Osteocyte (in vitro differentiated cells): ENCODE data around the gene GCC1. TPM values are rescaled to one million over a fixed set of nuclear protein-coding genes. Genes with fewer than 3 reads are reported as not detected.

Experiments
- DNase-seq: peaks from one replicate; pipeline ENCODE4 v3.0.0; 2021; ENCODE audit warnings: mixed read lengths; ENCODE audit not compliant: unreplicated experiment; ENCODE audit errors: extremely low spot score
- H3K27ac Mint-ChIP-seq: one replicate; pipeline ENCODE4 v1.8.0; 2021; ENCODE audit warnings: mild to moderate bottlenecking, mixed read lengths; ENCODE audit not compliant: unreplicated experiment
- H3K27me3 Mint-ChIP-seq: one replicate; pipeline ENCODE4 v1.8.0; 2021; ENCODE audit warnings: mixed read lengths; ENCODE audit not compliant: unreplicated experiment
- H3K36me3 Mint-ChIP-seq: one replicate; pipeline ENCODE4 v1.8.0; 2021; ENCODE audit warnings: mixed read lengths; ENCODE audit not compliant: unreplicated experiment
- H3K4me1 Mint-ChIP-seq: one replicate; pipeline ENCODE4 v1.8.0; 2021; ENCODE audit warnings: mixed read lengths; ENCODE audit not compliant: unreplicated experiment
- H3K4me3 Mint-ChIP-seq: one replicate; pipeline ENCODE4 v1.8.0; 2021; ENCODE audit warnings: mild to moderate bottlenecking, moderate library complexity, mixed read lengths; ENCODE audit not compliant: unreplicated experiment
- H3K9me3 Mint-ChIP-seq: one replicate; pipeline ENCODE4 v1.8.0; 2021; ENCODE audit warnings: mixed read lengths; ENCODE audit not compliant: unreplicated experiment
- total RNA-seq: library from RNA; stranded (reverse); gene quantifications from 2 replicates; pipeline ENCODE4 v1.2.1, GENCODE V29; 2021
- TF ChIP-seq, protein P1 (sequence below): fragments of 200-600 bp; sonication (generic); IDR thresholded peaks from 2 replicates; pipeline ENCODE4 v1.5.0; 2021; ENCODE audit warnings: antibody characterized with exemption, mild to moderate bottlenecking, moderate library complexity

GCC1 gene
- total RNA-seq, 1 donor from 2014 or later: 20.7 TPM

DNA sequence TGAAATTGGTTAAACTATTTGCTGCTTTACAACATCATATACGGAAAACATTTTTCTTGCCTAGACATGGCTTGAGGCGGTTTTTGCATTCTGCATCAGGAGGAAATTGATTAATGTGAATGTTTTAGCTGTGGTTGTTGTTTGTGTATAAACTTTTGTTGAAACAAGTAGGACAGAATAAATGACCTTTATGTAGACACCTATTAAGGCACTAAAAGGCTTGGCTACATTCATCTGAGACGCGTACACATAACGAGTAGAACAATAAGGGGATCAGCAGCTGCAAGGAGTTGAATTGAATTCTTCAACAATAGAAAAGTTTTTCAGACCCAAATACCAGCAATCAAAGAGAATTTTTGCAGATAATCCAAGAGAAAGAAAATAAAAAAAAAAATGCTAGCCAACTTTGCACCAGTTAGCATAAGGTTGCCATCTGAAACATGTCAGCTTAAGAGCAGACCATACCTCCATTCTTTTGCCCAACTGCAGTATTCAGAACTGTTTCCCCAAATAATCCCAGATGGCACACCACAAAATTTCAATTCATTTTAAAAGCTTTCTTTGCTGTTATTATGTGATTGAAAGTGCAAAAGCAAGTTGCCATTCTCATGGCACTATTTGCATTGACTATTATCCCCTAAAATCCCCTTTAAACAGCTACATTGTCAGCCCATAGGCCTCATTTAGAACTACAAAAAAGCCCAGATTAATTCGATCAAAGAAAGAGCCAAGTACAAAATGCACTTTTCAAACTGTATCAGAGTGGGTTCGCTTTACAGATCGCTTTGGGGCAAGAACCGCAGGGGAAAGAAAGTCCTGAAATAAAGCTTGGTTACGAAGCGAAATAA, 49.6 kb downstream of the GCC1 start:
- no peak for DNase-seq
- no peaks in the 10 kb centered on the region for H3K36me3 Mint-ChIP-seq
- H3K9me3 Mint-ChIP-seq: peaks cover 3% of the 10 kb centered on the region
- H3K4me3 Mint-ChIP-seq: no peak overlapping the region
- peaks cover 36% of the 10 kb centered on the region for H3K27me3 Mint-ChIP-seq
- no peak overlapping the region for H3K27ac Mint-ChIP-seq
- no peaks in the 10 kb centered on the region for H3K4me1 Mint-ChIP-seq
- TF ChIP-seq, protein P1, sequence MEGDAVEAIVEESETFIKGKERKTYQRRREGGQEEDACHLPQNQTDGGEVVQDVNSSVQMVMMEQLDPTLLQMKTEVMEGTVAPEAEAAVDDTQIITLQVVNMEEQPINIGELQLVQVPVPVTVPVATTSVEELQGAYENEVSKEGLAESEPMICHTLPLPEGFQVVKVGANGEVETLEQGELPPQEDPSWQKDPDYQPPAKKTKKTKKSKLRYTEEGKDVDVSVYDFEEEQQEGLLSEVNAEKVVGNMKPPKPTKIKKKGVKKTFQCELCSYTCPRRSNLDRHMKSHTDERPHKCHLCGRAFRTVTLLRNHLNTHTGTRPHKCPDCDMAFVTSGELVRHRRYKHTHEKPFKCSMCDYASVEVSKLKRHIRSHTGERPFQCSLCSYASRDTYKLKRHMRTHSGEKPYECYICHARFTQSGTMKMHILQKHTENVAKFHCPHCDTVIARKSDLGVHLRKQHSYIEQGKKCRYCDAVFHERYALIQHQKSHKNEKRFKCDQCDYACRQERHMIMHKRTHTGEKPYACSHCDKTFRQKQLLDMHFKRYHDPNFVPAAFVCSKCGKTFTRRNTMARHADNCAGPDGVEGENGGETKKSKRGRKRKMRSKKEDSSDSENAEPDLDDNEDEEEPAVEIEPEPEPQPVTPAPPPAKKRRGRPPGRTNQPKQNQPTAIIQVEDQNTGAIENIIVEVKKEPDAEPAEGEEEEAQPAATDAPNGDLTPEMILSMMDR: no peak

DNA sequence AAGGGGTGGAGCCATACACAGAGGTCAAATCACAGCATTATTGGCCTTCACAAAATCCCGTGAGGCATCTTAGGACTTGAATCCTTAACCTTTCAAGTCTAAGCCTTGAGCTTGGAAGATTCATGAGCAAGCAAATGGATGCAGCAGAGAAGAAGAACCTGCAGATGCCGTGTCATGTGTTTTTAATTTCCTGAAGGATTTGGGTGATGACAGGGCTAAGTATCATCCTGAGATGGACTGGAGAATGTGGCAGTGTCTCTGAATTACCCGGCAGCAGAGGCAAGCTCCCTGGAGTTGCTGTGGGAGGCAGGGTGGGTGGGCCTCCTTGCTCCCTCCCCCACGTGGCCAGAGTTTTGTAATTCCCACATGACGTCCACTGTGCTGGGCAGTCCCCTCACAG, 50.8 kb downstream of the GCC1 start:
- TF ChIP-seq, protein P1: no peak
- peaks cover 40% of the 10 kb centered on the region for H3K27me3 Mint-ChIP-seq
- peaks cover 5% of the 10 kb centered on the region for H3K9me3 Mint-ChIP-seq
- H3K36me3 Mint-ChIP-seq: no peaks in the 10 kb centered on the region
- DNase-seq: no peak
- no peaks in the 10 kb centered on the region for H3K4me1 Mint-ChIP-seq
- no peak overlapping the region for H3K4me3 Mint-ChIP-seq
- no peak overlapping the region for H3K27ac Mint-ChIP-seq

DNA sequence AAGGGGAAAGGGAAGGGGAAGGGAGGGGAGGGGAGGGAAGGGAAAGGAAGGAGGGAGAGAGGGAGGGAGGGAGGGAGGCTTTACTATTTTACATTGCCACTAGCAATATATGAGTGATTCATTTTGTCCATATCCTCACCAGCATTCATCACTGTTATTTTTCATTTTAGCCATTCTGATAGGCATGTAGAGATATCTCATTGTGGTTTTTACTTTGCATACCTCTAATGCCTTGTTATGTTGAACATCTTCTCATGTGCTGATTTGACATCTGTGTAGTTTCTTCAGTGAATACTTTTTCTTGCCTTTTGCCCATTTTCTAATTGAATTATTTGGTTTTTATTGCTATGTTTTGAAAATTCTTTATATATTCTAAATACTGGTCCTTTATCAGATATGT, 52.7 kb downstream of the GCC1 start:
- H3K4me1 Mint-ChIP-seq: no peaks in the 10 kb centered on the region
- H3K27ac Mint-ChIP-seq: no peak overlapping the region
- no peak for DNase-seq
- peaks cover 48% of the 10 kb centered on the region for H3K27me3 Mint-ChIP-seq
- no peaks in the 10 kb centered on the region for H3K36me3 Mint-ChIP-seq
- TF ChIP-seq, protein P1: no peak
- H3K9me3 Mint-ChIP-seq: peaks cover 5% of the 10 kb centered on the region
- no peak overlapping the region for H3K4me3 Mint-ChIP-seq

DNA sequence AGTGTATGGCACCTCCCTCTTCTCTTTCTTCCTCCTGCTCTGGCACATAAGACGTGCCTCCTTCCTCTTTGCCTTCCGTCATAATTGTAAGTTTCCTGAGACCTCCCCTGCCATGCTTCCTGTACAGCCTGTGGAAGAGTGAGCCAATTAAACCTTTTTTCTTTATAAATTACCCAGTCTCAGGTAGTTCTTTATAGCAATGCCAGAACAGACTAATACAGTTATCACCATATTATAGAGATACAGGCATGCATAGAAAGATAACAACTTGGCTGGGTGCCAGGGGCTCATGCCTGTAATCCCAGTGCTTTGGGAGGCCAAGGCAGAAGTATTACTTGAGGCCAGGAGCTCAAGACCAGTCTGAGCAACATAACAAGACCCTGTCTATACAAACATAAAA, 53.2 kb downstream of the GCC1 start:
- Mint-ChIP-seq H3K9me3 (peaks cover 5% of the 10 kb centered on the region), H3K27ac (no peak overlapping the region), H3K27me3 (peaks cover 48% of the 10 kb centered on the region), H3K4me3 (no peak overlapping the region), H3K4me1 (no peaks in the 10 kb centered on the region), H3K36me3 (no peaks in the 10 kb centered on the region)
- no peak for DNase-seq
- TF ChIP-seq, protein P1: no peak

Other genes starting within 250 kb of the GCC1 start
- 26.8 and 27.7 TPM in 2 replicates for gene ZNF800, start 192.9 kb downstream of the GCC1 start, total RNA-seq
- 179 and 191 TPM in 2 replicates for gene ARF5, start 2.8 kb upstream of the GCC1 start, total RNA-seq
- gene FSCN3, start 8.1 kb upstream of the GCC1 start, total RNA-seq: 0.91 and 1.2 TPM in 2 replicates
- gene PAX4, start 32.5 kb upstream of the GCC1 start, total RNA-seq: not detected in 2 replicates
- gene SND1, start 66.6 kb upstream of the GCC1 start, total RNA-seq: 227 and 229 TPM in 2 replicates